ENCODE results near the gene PTGR3.
"Not testable (repeated sequence)": the region's sequence is repeated elsewhere in the genome, so short reads cannot be mapped to it uniquely, and the experiment has no call there.

Gene PTGR3

GRCh38 chr18:75189696-75190095, 19.2 kb downstream of the PTGR3 start:
- DNase-seq (ENCODE audit: low read depth), result no peak
- no peak overlapping the region for H3K4me3 ChIP-seq (ENCODE audit: low read depth, low read length)
- TF ChIP-seq MYC (IDR thresholded peaks at IDR 0.05; ENCODE audit: low read depth, low read length), result no peak
- TF ChIP-seq, protein P1, sequence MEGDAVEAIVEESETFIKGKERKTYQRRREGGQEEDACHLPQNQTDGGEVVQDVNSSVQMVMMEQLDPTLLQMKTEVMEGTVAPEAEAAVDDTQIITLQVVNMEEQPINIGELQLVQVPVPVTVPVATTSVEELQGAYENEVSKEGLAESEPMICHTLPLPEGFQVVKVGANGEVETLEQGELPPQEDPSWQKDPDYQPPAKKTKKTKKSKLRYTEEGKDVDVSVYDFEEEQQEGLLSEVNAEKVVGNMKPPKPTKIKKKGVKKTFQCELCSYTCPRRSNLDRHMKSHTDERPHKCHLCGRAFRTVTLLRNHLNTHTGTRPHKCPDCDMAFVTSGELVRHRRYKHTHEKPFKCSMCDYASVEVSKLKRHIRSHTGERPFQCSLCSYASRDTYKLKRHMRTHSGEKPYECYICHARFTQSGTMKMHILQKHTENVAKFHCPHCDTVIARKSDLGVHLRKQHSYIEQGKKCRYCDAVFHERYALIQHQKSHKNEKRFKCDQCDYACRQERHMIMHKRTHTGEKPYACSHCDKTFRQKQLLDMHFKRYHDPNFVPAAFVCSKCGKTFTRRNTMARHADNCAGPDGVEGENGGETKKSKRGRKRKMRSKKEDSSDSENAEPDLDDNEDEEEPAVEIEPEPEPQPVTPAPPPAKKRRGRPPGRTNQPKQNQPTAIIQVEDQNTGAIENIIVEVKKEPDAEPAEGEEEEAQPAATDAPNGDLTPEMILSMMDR (IDR thresholded peaks at IDR 0.05; ENCODE audit: low read depth, low read length), result no peak
- TF ChIP-seq POLR2A (IDR thresholded peaks at IDR 0.05; ENCODE audit: extremely low read depth, insufficient read length), result no peak
- TF ChIP-seq, protein P2, sequence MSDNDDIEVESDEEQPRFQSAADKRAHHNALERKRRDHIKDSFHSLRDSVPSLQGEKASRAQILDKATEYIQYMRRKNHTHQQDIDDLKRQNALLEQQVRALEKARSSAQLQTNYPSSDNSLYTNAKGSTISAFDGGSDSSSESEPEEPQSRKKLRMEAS (IDR thresholded peaks at IDR 0.05; ENCODE audit: low read depth, low read length), result no peak

DNA sequence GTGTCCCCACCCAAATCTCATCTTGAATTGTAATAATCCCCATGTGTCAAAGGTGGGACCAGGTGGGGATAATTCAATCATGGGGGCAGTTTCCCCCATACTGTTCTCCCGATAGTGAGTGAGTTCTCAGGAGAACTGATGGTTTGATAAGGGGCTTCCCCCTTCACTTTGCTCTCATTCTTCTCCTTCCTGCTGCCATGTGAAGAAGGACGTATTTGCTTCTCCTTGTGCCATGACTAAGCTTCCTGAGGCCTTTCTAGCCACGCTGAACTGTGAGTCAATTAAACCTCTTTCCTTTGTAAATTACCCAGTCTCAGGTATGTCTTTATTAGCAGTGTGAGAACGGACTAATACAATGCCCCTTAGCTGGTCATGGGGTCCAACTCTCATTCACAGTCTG, 21.2 kb downstream of the PTGR3 start:
- not testable (repeated sequence) for DNase-seq (ENCODE audit: low read depth)

GRCh38 chr18:75185460-75185859, 23.5 kb downstream of the PTGR3 start:
- TF ChIP-seq, protein P2 (IDR thresholded peaks at IDR 0.05; ENCODE audit: low read depth, low read length), result no peak
- TF ChIP-seq POLR2A (IDR thresholded peaks at IDR 0.05; ENCODE audit: extremely low read depth, insufficient read length) (no peak), MYC (IDR thresholded peaks at IDR 0.05; ENCODE audit: low read depth, low read length) (no peak)
- TF ChIP-seq, protein P1 (IDR thresholded peaks at IDR 0.05; ENCODE audit: low read depth, low read length), result no peak
- no peak for DNase-seq (ENCODE audit: low read depth)

More for the DNA sequence above, 21.2 kb downstream of the PTGR3 start:
- not testable (repeated sequence) for H3K4me3 ChIP-seq (ENCODE audit: low read depth, low read length)

GRCh38 chr18:75183973-75184493, 24.9 kb downstream of the PTGR3 start:
- no peak for DNase-seq (ENCODE audit: low read depth)
- no peak overlapping the region for H3K4me3 ChIP-seq (ENCODE audit: low read depth, low read length)
- TF ChIP-seq, protein P2 (IDR thresholded peaks at IDR 0.05; ENCODE audit: low read depth, low read length), result no peak
- TF ChIP-seq, protein P1 (IDR thresholded peaks at IDR 0.05; ENCODE audit: low read depth, low read length), result no peak
- no peak for TF ChIP-seq POLR2A (IDR thresholded peaks at IDR 0.05; ENCODE audit: extremely low read depth, insufficient read length)
- no peak for TF ChIP-seq MYC (IDR thresholded peaks at IDR 0.05; ENCODE audit: low read depth, low read length)

More at GRCh38 chr18:75185460-75185859, 23.5 kb downstream of the PTGR3 start:
- no peak overlapping the region for H3K4me3 ChIP-seq (ENCODE audit: low read depth, low read length)

DNA sequence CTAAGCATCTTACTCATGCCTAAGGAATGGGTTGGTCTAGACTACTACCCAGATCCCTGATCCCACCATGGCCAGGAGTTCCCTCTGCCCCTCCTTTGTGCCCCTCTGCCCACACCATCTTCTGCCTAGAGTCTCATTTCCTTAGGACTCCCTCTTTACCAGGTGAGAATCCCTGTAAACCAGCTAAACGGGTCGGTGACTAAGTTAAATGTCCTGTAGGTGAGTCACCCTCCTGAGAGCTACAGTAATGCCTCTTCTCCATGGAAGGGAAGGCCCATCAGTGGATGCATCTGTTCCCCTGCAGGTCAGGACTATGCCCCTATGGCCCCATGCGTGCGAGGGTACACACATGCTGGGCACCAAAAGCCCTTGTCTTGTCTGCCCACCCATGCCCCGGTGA, 25.4 kb downstream of the PTGR3 start:
- TF ChIP-seq, protein P1 (IDR thresholded peaks at IDR 0.05; ENCODE audit: low read depth, low read length), result no peak
- H3K4me3 ChIP-seq (ENCODE audit: low read depth, low read length), result no peak overlapping the region
- no peak for DNase-seq (ENCODE audit: low read depth)

DNA sequence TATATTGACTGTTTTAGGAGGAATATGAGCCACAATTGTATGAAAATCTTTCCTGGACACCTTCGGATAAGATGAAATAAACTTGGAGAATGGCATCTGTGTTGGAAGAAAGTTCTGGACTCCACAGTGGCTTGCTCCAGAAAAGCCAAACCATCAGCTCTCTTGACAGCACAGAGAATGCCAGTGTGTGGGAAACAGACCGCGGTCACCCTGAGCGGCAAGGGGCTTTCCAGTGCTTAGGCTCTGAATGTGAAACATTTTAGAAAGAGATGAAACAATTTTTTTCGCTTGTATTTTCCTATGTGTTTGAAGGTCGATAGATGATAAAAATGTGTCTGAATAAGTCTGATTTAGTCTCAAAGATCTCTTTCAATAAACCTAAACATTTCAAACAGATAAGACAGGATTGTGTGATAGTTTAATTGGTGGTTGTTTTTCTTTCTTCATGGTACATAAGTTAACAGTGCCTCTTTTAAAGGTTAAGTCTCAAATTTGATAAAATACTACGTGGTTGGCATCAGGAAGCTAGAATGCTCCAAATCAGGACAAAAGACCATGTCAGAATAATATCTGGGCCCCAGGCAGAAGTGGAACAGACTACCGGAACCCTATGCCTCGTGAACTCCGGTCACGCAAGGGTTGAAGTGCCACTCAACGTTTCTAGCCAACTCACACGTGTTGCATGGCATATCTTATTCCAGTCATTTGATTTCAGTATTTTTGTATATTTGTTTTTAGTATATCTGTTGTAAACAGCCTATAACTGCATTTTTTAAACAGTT, 28.9 kb downstream of the PTGR3 start:
- no peak for DNase-seq (ENCODE audit: low read depth)
- TF ChIP-seq POLR2A (IDR thresholded peaks at IDR 0.05; ENCODE audit: extremely low read depth, insufficient read length) (no peak), MYC (IDR thresholded peaks at IDR 0.05; ENCODE audit: low read depth, low read length) (no peak)
- TF ChIP-seq, protein P1 (IDR thresholded peaks at IDR 0.05; ENCODE audit: low read depth, low read length), result no peak
- TF ChIP-seq, protein P2 (IDR thresholded peaks at IDR 0.05; ENCODE audit: low read depth, low read length), result no peak
- H3K4me3 ChIP-seq (ENCODE audit: low read depth, low read length), result no peak overlapping the region
